Measurements from ENCODE around the gene ZFAND2A.

ZFAND2A gene

DNA sequence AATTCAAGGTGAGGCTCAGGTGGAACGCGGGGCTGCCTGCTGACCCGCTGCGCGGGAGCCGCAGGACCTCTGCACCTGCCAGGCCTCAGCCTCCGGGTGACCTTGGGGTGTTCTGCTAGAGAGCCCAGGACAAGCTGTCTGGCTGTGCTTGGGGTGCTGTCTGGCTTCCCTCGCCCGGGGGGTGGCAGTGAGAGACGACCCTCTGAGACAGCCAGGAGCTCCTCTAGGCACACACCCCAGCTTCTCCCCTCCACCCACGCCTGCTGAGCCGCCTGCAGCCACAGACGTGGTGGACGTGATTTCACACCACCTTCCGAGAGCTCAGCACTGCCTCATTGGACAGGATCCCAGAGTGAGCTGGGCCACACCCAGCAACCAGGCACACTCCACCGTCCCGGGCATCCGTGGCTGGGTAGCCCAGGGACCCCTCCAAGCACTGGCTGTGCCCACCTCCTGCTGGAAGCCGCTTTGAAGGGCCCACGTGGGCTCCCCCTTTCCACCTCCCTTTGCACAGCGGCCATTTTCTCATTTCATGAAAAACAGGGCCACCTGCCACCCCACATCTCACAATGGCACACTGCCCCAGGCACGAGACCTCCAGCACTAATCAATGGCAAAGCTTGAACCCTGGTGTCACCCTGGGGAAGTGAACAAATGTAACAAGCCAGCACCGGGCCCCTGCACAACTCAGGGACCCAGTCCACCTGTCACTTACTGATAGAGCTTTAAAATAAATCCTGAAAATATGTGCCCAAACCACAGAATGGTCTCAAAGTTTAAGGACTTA, 35.0 kb downstream of the ZFAND2A start:
- H3K27me3 ChIP-seq (replicated peaks in 2 of 5; ENCODE audit: control insufficient read depth in 4 of 5, insufficient read depth in 5 of 5, low read length in 4 of 5), result no peaks in the 10 kb centered on the region
- H3K9me3 ChIP-seq (ENCODE audit: control extremely low read depth in 1 of 5, control insufficient read depth in 4 of 5, insufficient read depth in 2 of 5, low read depth in 1 of 5, low read length in 4 of 5), result no peaks in the 10 kb centered on the region
- peaks cover 0 to 4% (median 0%) of the 10 kb centered on the region in 4 experiments for H3K4me1 ChIP-seq (ENCODE audit: control extremely low read depth in 1 of 4, control insufficient read depth in 4 of 4, insufficient read depth in 4 of 4, low read length in 3 of 4)
- DNase-seq, result no peak
- peaks cover 0 to 15% (median 12%) of the 10 kb centered on the region in 4 experiments for H3K36me3 ChIP-seq (ENCODE audit: control insufficient read depth in 4 of 4, insufficient read depth in 4 of 4, low read length in 3 of 4)
- 96% methylated on average over 16 of the region's 23 CpGs for WGBS (ENCODE audit: insufficient coverage)
- ChIA-PET POLR2A (no interaction called here), CTCF (interaction anchor here (0.8 to 1.8 kb wide), 6 partner anchors 12 to 59 kb away, joined by 3 to 4 read pairs (median 3); a partner anchor contains a TSS)
- H3K27ac ChIP-seq (ENCODE audit: insufficient read depth in 1 of 2, low read depth in 1 of 2, low read length in 2 of 2, poor library complexity in 1 of 2, severe bottlenecking in 2 of 2), result no peak overlapping the region
- no peak overlapping the region for H3K4me3 ChIP-seq (ENCODE audit: control insufficient read depth in 1 of 7, extremely low read depth in 1 of 7, insufficient read depth in 4 of 7, low read depth in 2 of 7, low read length in 6 of 7)

DNA sequence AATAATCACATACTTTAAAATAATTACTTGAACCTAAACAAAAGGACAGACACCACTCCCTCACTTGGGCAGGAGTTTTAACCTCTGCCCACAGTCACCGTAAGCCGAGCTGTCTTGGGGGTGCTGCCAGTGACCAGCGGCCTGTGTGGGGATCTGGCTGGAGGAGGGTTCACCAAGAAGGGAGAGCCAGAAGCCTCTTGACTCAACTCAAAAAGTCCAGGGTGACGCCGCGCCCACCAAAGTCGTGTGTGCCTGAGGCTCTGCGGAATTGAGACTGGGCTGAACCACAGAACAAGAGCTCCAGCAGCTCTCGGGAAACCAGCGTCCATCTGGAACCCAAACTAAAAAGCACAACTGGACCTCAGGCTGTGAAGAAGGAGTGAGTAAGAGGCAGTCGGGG, 35.8 kb downstream of the ZFAND2A start:
- Histone ChIP-seq H3K4me1 (ENCODE audit: control extremely low read depth in 1 of 4, control insufficient read depth in 4 of 4, insufficient read depth in 4 of 4, low read length in 3 of 4) (peaks cover 0 to 4% (median 0%) of the 10 kb centered on the region in 4 experiments), H3K36me3 (ENCODE audit: control insufficient read depth in 4 of 4, insufficient read depth in 4 of 4, low read length in 3 of 4) (peaks cover 0 to 15% (median 12%) of the 10 kb centered on the region in 4 experiments), H3K27me3 (replicated peaks in 2 of 5; ENCODE audit: control insufficient read depth in 4 of 5, insufficient read depth in 5 of 5, low read length in 4 of 5) (no peaks in the 10 kb centered on the region), H3K4me3 (ENCODE audit: control insufficient read depth in 1 of 7, extremely low read depth in 1 of 7, insufficient read depth in 4 of 7, low read depth in 2 of 7, low read length in 6 of 7) (no peak overlapping the region), H3K9me3 (ENCODE audit: control extremely low read depth in 1 of 5, control insufficient read depth in 4 of 5, insufficient read depth in 2 of 5, low read depth in 1 of 5, low read length in 4 of 5) (no peaks in the 10 kb centered on the region), H3K27ac (ENCODE audit: insufficient read depth in 1 of 2, low read depth in 1 of 2, low read length in 2 of 2, poor library complexity in 1 of 2, severe bottlenecking in 2 of 2) (no peak overlapping the region)
- ChIA-PET CTCF (interaction anchor here (1.2 kb wide), 3 partner anchors 14 to 58 kb away, joined by 3 to 4 read pairs (median 3); a partner anchor contains a TSS), POLR2A (no interaction called here)
- 93% methylated on average over 6 of the region's 11 CpGs for WGBS (ENCODE audit: insufficient coverage)
- no peak for DNase-seq

DNA sequence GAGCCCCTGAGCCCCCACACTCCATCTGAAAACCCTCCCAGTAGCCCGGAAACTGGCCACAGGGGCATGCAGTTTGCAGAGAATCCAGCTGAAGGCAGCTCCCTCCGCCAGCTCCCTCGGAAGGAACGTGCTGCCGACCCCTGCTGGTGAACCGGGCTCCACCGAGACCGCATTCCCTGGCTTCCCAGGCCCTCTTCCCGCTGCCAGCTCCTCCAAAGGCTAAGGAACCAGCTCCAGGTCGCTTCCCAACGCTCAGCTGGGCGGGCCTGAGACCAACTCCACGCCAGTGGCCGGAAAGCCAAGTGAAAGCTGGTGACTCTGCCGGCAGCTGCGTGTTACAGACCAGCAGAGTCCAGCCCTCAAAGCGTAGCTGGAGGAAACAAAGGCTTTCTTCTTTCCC, 36.3 kb downstream of the ZFAND2A start:
- POLR2A ChIA-PET, result no interaction called here
- WGBS (ENCODE audit: insufficient coverage), result 82% methylated on average over 15 of the region's 17 CpGs
- DNase-seq, result no peak
- Histone ChIP-seq H3K27me3 (replicated peaks in 2 of 5; ENCODE audit: control insufficient read depth in 4 of 5, insufficient read depth in 5 of 5, low read length in 4 of 5) (no peaks in the 10 kb centered on the region), H3K27ac (ENCODE audit: insufficient read depth in 1 of 2, low read depth in 1 of 2, low read length in 2 of 2, poor library complexity in 1 of 2, severe bottlenecking in 2 of 2) (no peak overlapping the region), H3K9me3 (ENCODE audit: control extremely low read depth in 1 of 5, control insufficient read depth in 4 of 5, insufficient read depth in 2 of 5, low read depth in 1 of 5, low read length in 4 of 5) (no peaks in the 10 kb centered on the region), H3K4me1 (ENCODE audit: control extremely low read depth in 1 of 4, control insufficient read depth in 4 of 4, insufficient read depth in 4 of 4, low read length in 3 of 4) (peaks cover 0 to 4% (median 0%) of the 10 kb centered on the region in 4 experiments), H3K36me3 (ENCODE audit: control insufficient read depth in 4 of 4, insufficient read depth in 4 of 4, low read length in 3 of 4) (peaks cover 0 to 15% (median 12%) of the 10 kb centered on the region in 4 experiments), H3K4me3 (ENCODE audit: control insufficient read depth in 1 of 7, extremely low read depth in 1 of 7, insufficient read depth in 4 of 7, low read depth in 2 of 7, low read length in 6 of 7) (no peak overlapping the region)
- CTCF ChIA-PET, result interaction anchor here (1.2 kb wide), 1 partner anchor 14 kb away, joined by 4 read pairs; a partner anchor contains a TSS

DNA sequence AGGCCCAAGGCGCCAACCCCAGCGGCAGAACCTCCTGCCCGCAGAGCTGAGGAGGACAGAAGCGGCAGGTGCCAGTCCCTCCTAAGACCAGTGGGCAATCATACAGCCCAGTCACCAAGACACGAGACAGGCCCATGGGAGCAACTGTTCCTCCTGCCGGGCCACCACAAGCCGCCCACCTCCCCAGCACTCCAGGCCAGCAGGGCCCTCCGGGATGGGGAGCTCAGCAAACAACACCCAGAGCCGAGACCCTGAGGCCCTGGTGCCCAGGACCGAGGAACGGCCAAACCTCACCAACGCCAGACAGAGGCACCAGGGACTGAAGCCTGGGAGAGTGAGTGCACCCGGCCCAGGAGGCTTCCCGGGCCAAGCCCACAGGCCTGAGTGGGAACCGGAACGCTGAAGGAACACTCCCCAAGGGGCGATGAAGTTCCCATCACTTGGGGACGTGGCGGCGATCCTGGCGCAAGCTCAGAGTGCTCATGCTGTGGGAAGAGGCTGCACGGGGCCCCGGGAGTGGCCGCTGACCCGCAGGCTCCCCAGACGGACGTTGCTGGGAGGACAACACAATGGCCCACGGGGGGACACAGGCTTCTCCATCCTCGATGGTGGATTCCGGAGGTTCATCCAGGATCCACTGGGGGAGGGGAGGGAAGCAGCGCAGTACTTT, 37.0 kb downstream of the ZFAND2A start:
- peaks cover 0 to 4% (median 0%) of the 10 kb centered on the region in 4 experiments for H3K4me1 ChIP-seq (ENCODE audit: control extremely low read depth in 1 of 4, control insufficient read depth in 4 of 4, insufficient read depth in 4 of 4, low read length in 3 of 4)
- peaks cover 0 to 15% (median 12%) of the 10 kb centered on the region in 4 experiments for H3K36me3 ChIP-seq (ENCODE audit: control insufficient read depth in 4 of 4, insufficient read depth in 4 of 4, low read length in 3 of 4)
- POLR2A ChIA-PET, result no interaction called here
- CTCF ChIA-PET, result interaction anchor here (0.9 to 1.2 kb wide), 2 partner anchors 17 to 130 kb away, joined by 3 to 5 read pairs; no protein-coding TSS in a partner anchor
- 91% methylated on average over 27 of the region's 31 CpGs for WGBS (ENCODE audit: insufficient coverage)
- no peaks in the 10 kb centered on the region for H3K9me3 ChIP-seq (ENCODE audit: control extremely low read depth in 1 of 5, control insufficient read depth in 4 of 5, insufficient read depth in 2 of 5, low read depth in 1 of 5, low read length in 4 of 5)
- DNase-seq, result no peak
- no peaks in the 10 kb centered on the region for H3K27me3 ChIP-seq (replicated peaks in 2 of 5; ENCODE audit: control insufficient read depth in 4 of 5, insufficient read depth in 5 of 5, low read length in 4 of 5)
- no peak overlapping the region for H3K27ac ChIP-seq (ENCODE audit: insufficient read depth in 1 of 2, low read depth in 1 of 2, low read length in 2 of 2, poor library complexity in 1 of 2, severe bottlenecking in 2 of 2)
- no peak overlapping the region for H3K4me3 ChIP-seq (ENCODE audit: control insufficient read depth in 1 of 7, extremely low read depth in 1 of 7, insufficient read depth in 4 of 7, low read depth in 2 of 7, low read length in 6 of 7)

DNA sequence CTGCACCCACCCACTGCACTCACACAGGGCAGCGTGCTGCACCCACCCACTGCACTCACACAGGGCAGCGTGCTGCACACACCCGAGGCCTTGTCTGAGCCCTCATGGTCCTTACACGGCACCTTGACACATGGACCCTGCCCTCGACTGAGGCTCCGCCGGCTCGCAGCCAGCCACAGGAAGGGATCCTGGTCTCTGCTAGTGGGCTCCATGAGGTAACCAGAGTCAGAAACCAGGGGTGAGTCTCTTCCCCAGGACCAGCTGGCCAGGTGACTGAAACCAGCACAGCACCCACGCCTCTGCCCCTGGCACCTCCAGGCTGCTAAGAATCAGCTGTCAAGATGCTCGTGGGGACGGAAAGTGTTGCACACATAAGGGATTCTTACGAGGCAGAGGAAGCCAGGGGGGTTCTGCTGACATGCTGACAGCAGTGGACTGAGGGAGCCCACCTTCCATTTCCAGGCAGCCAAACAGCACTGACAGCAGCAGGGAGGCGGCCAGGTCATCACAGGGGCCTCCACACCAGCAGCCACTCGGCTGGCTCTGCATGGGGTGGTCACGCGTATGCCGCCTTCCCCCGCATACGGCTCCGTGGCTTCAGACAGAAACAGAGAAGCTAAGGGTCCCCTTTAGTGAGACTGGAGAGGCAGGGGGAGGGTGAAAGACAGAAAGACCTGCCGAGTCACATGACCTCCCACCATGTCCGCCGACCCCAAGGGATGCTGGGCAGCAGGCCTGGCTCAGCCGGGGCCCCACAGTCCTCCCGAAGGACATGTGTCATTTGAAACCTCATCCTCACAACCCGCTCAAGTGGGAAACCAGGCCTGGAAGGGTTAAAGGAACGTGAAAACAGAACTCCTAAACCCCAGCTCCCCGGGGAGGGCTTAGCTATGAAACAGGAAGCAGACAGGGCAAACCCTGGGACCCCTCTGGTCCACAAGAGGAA, 37.8 kb downstream of the ZFAND2A start:
- ChIA-PET POLR2A (no interaction called here), CTCF (interaction anchor here (0.9 to 1.2 kb wide), 2 partner anchors 17 to 129 kb away, joined by 3 to 5 read pairs; no protein-coding TSS in a partner anchor)
- Histone ChIP-seq H3K36me3 (ENCODE audit: control insufficient read depth in 4 of 4, insufficient read depth in 4 of 4, low read length in 3 of 4) (peaks cover 0 to 15% (median 12%) of the 10 kb centered on the region in 4 experiments), H3K9me3 (ENCODE audit: control extremely low read depth in 1 of 5, control insufficient read depth in 4 of 5, insufficient read depth in 2 of 5, low read depth in 1 of 5, low read length in 4 of 5) (no peaks in the 10 kb centered on the region), H3K4me1 (ENCODE audit: control extremely low read depth in 1 of 4, control insufficient read depth in 4 of 4, insufficient read depth in 4 of 4, low read length in 3 of 4) (peaks cover 0 to 4% (median 0%) of the 10 kb centered on the region in 4 experiments), H3K4me3 (ENCODE audit: control insufficient read depth in 1 of 7, extremely low read depth in 1 of 7, insufficient read depth in 4 of 7, low read depth in 2 of 7, low read length in 6 of 7) (no peak overlapping the region), H3K27me3 (replicated peaks in 2 of 5; ENCODE audit: control insufficient read depth in 4 of 5, insufficient read depth in 5 of 5, low read length in 4 of 5) (no peaks in the 10 kb centered on the region), H3K27ac (ENCODE audit: insufficient read depth in 1 of 2, low read depth in 1 of 2, low read length in 2 of 2, poor library complexity in 1 of 2, severe bottlenecking in 2 of 2) (no peak overlapping the region)
- DNase-seq, result no peak
- WGBS (ENCODE audit: insufficient coverage), result 88% methylated on average over 26 of the region's 28 CpGs

DNA sequence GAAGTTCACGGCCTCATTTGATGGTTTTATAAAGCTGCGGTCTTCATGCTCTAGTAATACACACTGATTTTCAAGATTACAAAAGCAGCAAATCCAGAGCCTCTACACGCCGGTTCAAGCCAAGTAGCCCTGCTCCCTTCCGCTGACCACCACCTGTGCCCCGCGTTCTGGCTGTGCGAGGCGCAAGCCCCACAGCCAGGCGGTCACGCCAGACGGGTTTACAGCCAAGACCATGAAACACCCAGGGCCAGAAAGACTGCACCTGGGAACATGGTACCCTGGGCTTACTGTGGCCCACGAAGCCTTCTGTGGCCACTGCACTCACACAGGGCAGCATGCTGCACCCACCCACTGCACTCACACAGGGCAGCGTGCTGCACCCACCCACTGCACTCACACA, 38.5 kb downstream of the ZFAND2A start:
- no peak overlapping the region for H3K27ac ChIP-seq (ENCODE audit: insufficient read depth in 1 of 2, low read depth in 1 of 2, low read length in 2 of 2, poor library complexity in 1 of 2, severe bottlenecking in 2 of 2)
- CTCF ChIA-PET, result no interaction called here
- peaks cover 0 to 10% (median 6%) of the 10 kb centered on the region in 4 experiments for H3K36me3 ChIP-seq (ENCODE audit: control insufficient read depth in 4 of 4, insufficient read depth in 4 of 4, low read length in 3 of 4)
- H3K4me3 ChIP-seq (ENCODE audit: control insufficient read depth in 1 of 7, extremely low read depth in 1 of 7, insufficient read depth in 4 of 7, low read depth in 2 of 7, low read length in 6 of 7), result no peak overlapping the region
- H3K27me3 ChIP-seq (replicated peaks in 2 of 5; ENCODE audit: control insufficient read depth in 4 of 5, insufficient read depth in 5 of 5, low read length in 4 of 5), result no peaks in the 10 kb centered on the region
- H3K4me1 ChIP-seq (ENCODE audit: control extremely low read depth in 1 of 4, control insufficient read depth in 4 of 4, insufficient read depth in 4 of 4, low read length in 3 of 4), result peaks cover 0 to 4% (median 0%) of the 10 kb centered on the region in 4 experiments
- POLR2A ChIA-PET, result no interaction called here
- 98% methylated on average over 10 of the region's 14 CpGs for WGBS (ENCODE audit: insufficient coverage)
- no peak for DNase-seq
- H3K9me3 ChIP-seq (ENCODE audit: control extremely low read depth in 1 of 5, control insufficient read depth in 4 of 5, insufficient read depth in 2 of 5, low read depth in 1 of 5, low read length in 4 of 5), result no peaks in the 10 kb centered on the region
